Measurements from ENCODE around the gene SLITRK4. TPM values are rescaled to one million over a fixed set of nuclear protein-coding genes. Genes with fewer than 3 reads are reported as not detected.

The SLITRK4 gene
- total RNA-seq, 1 experiment from 2014 or later: not detected

DNA sequence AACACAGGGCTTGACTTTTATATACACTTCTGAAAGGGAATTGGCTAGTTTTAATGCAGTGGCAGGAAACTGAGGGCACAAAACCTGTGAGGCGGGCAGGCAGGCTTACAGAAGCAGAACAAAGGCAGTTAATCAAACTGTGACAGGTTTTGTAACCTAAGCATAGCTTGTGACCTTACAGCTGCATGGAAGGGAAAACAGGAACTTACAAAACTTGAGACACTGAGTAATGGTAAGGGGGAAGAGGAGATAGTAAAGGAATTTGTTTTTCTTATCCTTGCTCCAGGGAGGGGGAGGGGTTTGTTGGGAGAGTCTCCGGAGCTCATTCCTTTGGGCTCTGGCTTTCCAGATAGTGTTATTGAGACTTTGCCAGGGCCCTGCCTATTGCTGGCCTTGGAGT, 55.6 kb downstream of the SLITRK4 start:
- ATAC-seq: no peak
- CTCF ChIA-PET: no interaction called here
- Histone ChIP-seq H3K9me3 (ENCODE audit: control insufficient read depth, insufficient read depth, low read depth, low read length) (no peaks in the 10 kb centered on the region), H3K36me3 (ENCODE audit: control insufficient read depth, insufficient read depth, low read length) (no peaks in the 10 kb centered on the region), H3K4me3 (ENCODE audit: low read depth in 2 of 2, low read length in 2 of 2) (no peak overlapping the region), H3K4me1 (ENCODE audit: control insufficient read depth, insufficient read depth, low read length) (no peaks in the 10 kb centered on the region), H3K27me3 (ENCODE audit: control insufficient read depth, insufficient read depth, low read length) (no peaks in the 10 kb centered on the region), H3K27ac (ENCODE audit: low read length) (no peak overlapping the region)
- in situ Hi-C loops (cut with HindIII; ENCODE audit: low pct_unique_long_range_greater_than_20kb, low sequenced_read_pairs) (no loop called here), intact Hi-C loops (cut with micrococcal nuclease; ENCODE audit: unreplicated experiment) (no loop called here)
- POLR2A ChIA-PET: no interaction called here
- TF ChIP-seq POLR2AphosphoS5 (IDR thresholded peaks at IDR 0.05; ENCODE audit: low read depth, low read length) (no peak), SIN3A (IDR thresholded peaks at IDR 0.05; ENCODE audit: borderline replicate concordance, insufficient read depth, low read depth, low read length) (no peak), TCF7L2 (IDR thresholded peaks at IDR 0.05; ENCODE audit: low read depth, low read length) (no peak)
- TF ChIP-seq, protein P1, sequence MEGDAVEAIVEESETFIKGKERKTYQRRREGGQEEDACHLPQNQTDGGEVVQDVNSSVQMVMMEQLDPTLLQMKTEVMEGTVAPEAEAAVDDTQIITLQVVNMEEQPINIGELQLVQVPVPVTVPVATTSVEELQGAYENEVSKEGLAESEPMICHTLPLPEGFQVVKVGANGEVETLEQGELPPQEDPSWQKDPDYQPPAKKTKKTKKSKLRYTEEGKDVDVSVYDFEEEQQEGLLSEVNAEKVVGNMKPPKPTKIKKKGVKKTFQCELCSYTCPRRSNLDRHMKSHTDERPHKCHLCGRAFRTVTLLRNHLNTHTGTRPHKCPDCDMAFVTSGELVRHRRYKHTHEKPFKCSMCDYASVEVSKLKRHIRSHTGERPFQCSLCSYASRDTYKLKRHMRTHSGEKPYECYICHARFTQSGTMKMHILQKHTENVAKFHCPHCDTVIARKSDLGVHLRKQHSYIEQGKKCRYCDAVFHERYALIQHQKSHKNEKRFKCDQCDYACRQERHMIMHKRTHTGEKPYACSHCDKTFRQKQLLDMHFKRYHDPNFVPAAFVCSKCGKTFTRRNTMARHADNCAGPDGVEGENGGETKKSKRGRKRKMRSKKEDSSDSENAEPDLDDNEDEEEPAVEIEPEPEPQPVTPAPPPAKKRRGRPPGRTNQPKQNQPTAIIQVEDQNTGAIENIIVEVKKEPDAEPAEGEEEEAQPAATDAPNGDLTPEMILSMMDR (IDR thresholded peaks at IDR 0.05): no peak
- TF ChIP-seq, protein P2, sequence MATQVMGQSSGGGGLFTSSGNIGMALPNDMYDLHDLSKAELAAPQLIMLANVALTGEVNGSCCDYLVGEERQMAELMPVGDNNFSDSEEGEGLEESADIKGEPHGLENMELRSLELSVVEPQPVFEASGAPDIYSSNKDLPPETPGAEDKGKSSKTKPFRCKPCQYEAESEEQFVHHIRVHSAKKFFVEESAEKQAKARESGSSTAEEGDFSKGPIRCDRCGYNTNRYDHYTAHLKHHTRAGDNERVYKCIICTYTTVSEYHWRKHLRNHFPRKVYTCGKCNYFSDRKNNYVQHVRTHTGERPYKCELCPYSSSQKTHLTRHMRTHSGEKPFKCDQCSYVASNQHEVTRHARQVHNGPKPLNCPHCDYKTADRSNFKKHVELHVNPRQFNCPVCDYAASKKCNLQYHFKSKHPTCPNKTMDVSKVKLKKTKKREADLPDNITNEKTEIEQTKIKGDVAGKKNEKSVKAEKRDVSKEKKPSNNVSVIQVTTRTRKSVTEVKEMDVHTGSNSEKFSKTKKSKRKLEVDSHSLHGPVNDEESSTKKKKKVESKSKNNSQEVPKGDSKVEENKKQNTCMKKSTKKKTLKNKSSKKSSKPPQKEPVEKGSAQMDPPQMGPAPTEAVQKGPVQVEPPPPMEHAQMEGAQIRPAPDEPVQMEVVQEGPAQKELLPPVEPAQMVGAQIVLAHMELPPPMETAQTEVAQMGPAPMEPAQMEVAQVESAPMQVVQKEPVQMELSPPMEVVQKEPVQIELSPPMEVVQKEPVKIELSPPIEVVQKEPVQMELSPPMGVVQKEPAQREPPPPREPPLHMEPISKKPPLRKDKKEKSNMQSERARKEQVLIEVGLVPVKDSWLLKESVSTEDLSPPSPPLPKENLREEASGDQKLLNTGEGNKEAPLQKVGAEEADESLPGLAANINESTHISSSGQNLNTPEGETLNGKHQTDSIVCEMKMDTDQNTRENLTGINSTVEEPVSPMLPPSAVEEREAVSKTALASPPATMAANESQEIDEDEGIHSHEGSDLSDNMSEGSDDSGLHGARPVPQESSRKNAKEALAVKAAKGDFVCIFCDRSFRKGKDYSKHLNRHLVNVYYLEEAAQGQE (IDR thresholded peaks at IDR 0.05; ENCODE audit: insufficient read depth in 1 of 2, low read depth in 2 of 2, low read length in 1 of 2): no peak
- no TSS peak for BruUV-seq (replicated peaks)
- no peak for DNase-seq (ENCODE audit: low read depth, low spot score)

Other genes starting within 250 kb of the SLITRK4 start
- gene SPANXN3, start 118.6 kb downstream of the SLITRK4 start, total RNA-seq (2021; ENCODE audit: unreplicated experiment): not detected
- gene SPANXN2, start 84.7 kb upstream of the SLITRK4 start, total RNA-seq (2021; ENCODE audit: unreplicated experiment): not detected
- not detected for gene UBE2NL, start 248.0 kb upstream of the SLITRK4 start, total RNA-seq (2021; ENCODE audit: unreplicated experiment)

Measured in Panc1 (cell line).